ENCODE measurements around the gene LRP1-AS. TPM values are rescaled to one million over a fixed set of nuclear protein-coding genes. Genes with fewer than 3 reads are reported as not detected.

The LRP1-AS gene
- total RNA-seq, 1 experiment from 2014 or later = not detected

GRCh38 chr12:57142121-57142520 lies 5.3 kb downstream of the LRP1-AS start:
- Histone ChIP-seq H3K27ac (ENCODE audit: low read length) (no peak overlapping the region), H3K4me2 (ENCODE audit: low read length) (no peak overlapping the region), H3K79me2 (ENCODE audit: low read length) (no peaks in the 10 kb centered on the region), H3K9me2 (replicated peaks; ENCODE audit: low read length) (no peaks in the 10 kb centered on the region), H3K9ac (ENCODE audit: low read length) (no peak overlapping the region), H4K20me1 (ENCODE audit: low read length) (no peaks in the 10 kb centered on the region), H3K27me3 (ENCODE audit: low read length) (no peaks in the 10 kb centered on the region), H3K4me3 (ENCODE audit: low read length) (no peak overlapping the region), H3K36me3 (ENCODE audit: low read depth, low read length) (no peaks in the 10 kb centered on the region), H2AFZ (ENCODE audit: low read length) (no peak overlapping the region), H3K9me3 (ENCODE audit: low read length) (no peaks in the 10 kb centered on the region), H3F3A (ENCODE audit: low read length, unreplicated experiment) (no peaks in the 10 kb centered on the region), H3K4me1 (ENCODE audit: insufficient read depth, low read length) (0 out of 2 replicates have a peak, but pooled peaks cover 5% of the 10 kb centered on the region)
- ChIA-PET POLR2A (ENCODE audit: unreplicated experiment) (no interaction called here), CTCF (no interaction called here)
- BruUV-seq (replicated peaks) = no TSS peak
- intact Hi-C loops (cut with micrococcal nuclease) = no loop called here
- DNase-seq = no peak
- no peak for ATAC-seq
- no peak for TF ChIP-seq CTCF (conservative IDR thresholded peaks at IDR 0.05; ENCODE audit: low read depth, low read length)
- TF ChIP-seq EZH2phosphoT487 (IDR thresholded peaks at IDR 0.05; ENCODE audit: borderline replicate concordance, low read length) = no peak
- TF ChIP-seq EZH2 (IDR thresholded peaks at IDR 0.05; ENCODE audit: low read length, unreplicated experiment) = no peak

- POLR2A ChIA-PET (ENCODE audit: unreplicated experiment) = no interaction called here
- no TSS peak for BruUV-seq (replicated peaks)
- no peaks in the 10 kb centered on the region for H4K20me1 ChIP-seq (ENCODE audit: low read length)
Measured at GRCh38 chr12:57141249-57141648, 6.2 kb downstream of the LRP1-AS start.

GRCh38 chr12:57139796-57140649 lies 7.4 kb downstream of the LRP1-AS start:
- Histone ChIP-seq H3K9me2 (replicated peaks; ENCODE audit: low read length) (no peaks in the 10 kb centered on the region), H3K27ac (ENCODE audit: low read length) (no peak overlapping the region), H3K79me2 (ENCODE audit: low read length) (no peaks in the 10 kb centered on the region), H3K9ac (ENCODE audit: low read length) (no peak overlapping the region), H4K20me1 (ENCODE audit: low read length) (no peaks in the 10 kb centered on the region), H3K9me3 (ENCODE audit: low read length) (no peaks in the 10 kb centered on the region), H3K27me3 (ENCODE audit: low read length) (no peaks in the 10 kb centered on the region), H3K4me2 (ENCODE audit: low read length) (no peak overlapping the region), H3F3A (ENCODE audit: low read length, unreplicated experiment) (no peaks in the 10 kb centered on the region), H2AFZ (ENCODE audit: low read length) (no peak overlapping the region), H3K4me1 (ENCODE audit: insufficient read depth, low read length) (0 out of 2 replicates have a peak, but pooled peaks cover 5% of the 10 kb centered on the region), H3K4me3 (ENCODE audit: low read length) (no peak overlapping the region), H3K36me3 (ENCODE audit: low read depth, low read length) (no peaks in the 10 kb centered on the region)
- intact Hi-C loops (cut with micrococcal nuclease) = no loop called here
- TF ChIP-seq CTCF (conservative IDR thresholded peaks at IDR 0.05; ENCODE audit: low read depth, low read length) (no peak), EZH2 (IDR thresholded peaks at IDR 0.05; ENCODE audit: low read length, unreplicated experiment) (no peak), EZH2phosphoT487 (IDR thresholded peaks at IDR 0.05; ENCODE audit: borderline replicate concordance, low read length) (no peak)
- no peak for ATAC-seq
- CTCF ChIA-PET = no interaction called here
- no peak for DNase-seq
- POLR2A ChIA-PET (ENCODE audit: unreplicated experiment) = no interaction called here
- no TSS peak for BruUV-seq (replicated peaks)

More at GRCh38 chr12:57141249-57141648, 6.2 kb downstream of the LRP1-AS start:
- CTCF ChIA-PET = no interaction called here
- Histone ChIP-seq H3K27ac (ENCODE audit: low read length) (no peak overlapping the region), H3K4me1 (ENCODE audit: insufficient read depth, low read length) (0 out of 2 replicates have a peak, but pooled peaks cover 5% of the 10 kb centered on the region), H3K4me3 (ENCODE audit: low read length) (no peak overlapping the region), H2AFZ (ENCODE audit: low read length) (no peak overlapping the region), H3K79me2 (ENCODE audit: low read length) (no peaks in the 10 kb centered on the region), H3K9me3 (ENCODE audit: low read length) (no peaks in the 10 kb centered on the region), H3K9ac (ENCODE audit: low read length) (no peak overlapping the region), H3K4me2 (ENCODE audit: low read length) (no peak overlapping the region), H3K9me2 (replicated peaks; ENCODE audit: low read length) (no peaks in the 10 kb centered on the region), H3K27me3 (ENCODE audit: low read length) (no peaks in the 10 kb centered on the region), H3F3A (ENCODE audit: low read length, unreplicated experiment) (no peaks in the 10 kb centered on the region), H3K36me3 (ENCODE audit: low read depth, low read length) (no peaks in the 10 kb centered on the region)
- no peak for DNase-seq
- intact Hi-C loops (cut with micrococcal nuclease) = no loop called here
- no peak for TF ChIP-seq EZH2phosphoT487 (IDR thresholded peaks at IDR 0.05; ENCODE audit: borderline replicate concordance, low read length)
- no peak for ATAC-seq
